ENCODE data around the gene USP31. TPM values are rescaled to one million over a fixed set of nuclear protein-coding genes. Genes with fewer than 3 reads are reported as not detected.

The USP31 gene
- total RNA-seq, 1 donor, result 6.2 TPM

DNA sequence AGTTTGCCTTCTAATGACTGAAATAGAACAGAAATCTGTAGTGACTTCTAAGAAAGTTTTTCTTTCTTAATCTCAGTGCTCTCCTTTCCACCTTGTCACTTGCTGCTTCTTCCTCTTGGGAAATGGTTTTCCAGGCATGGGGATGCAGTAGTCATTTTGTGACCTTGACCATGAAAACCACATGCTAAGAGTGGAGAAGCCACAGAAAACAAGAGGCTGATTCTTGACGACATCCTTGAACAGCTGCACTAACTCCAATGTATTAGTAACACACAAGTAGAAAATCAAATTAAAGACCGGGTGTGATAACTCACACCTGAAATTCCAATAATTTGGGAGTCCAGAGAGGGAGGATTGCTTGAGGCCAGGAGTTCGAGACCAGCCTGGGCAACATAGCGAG is 15.5 kb upstream of the USP31 start:
- H3K4me1 ChIP-seq (ENCODE audit: insufficient read depth, low read length), result no peaks in the 10 kb centered on the region
- no peak for TF ChIP-seq CTCF (IDR thresholded peaks at IDR 0.05; ENCODE audit: extremely low read depth, low read depth, low read length)
- no peaks in the 10 kb centered on the region for H4K20me1 ChIP-seq (ENCODE audit: insufficient read depth, low read length)
- H3K27me3 ChIP-seq (ENCODE audit: insufficient read depth, low read length), result peaks cover 2% of the 10 kb centered on the region
- no peak overlapping the region for H2AFZ ChIP-seq (ENCODE audit: low read length)
- no peaks in the 10 kb centered on the region for H3K79me2 ChIP-seq (ENCODE audit: insufficient read depth, low read length)
- H3K4me2 ChIP-seq (ENCODE audit: insufficient read depth, low read length), result no peak overlapping the region
- H3K36me3 ChIP-seq (ENCODE audit: insufficient read depth, low read length), result no peaks in the 10 kb centered on the region
- H3K4me3 ChIP-seq (ENCODE audit: insufficient read depth, low read length), result no peak overlapping the region
- DNase-seq (ENCODE audit: insufficient read length, low spot score, missing footprints), result no peak
- no peak overlapping the region for H3K27ac ChIP-seq (ENCODE audit: low read depth, low read length)
- no peaks in the 10 kb centered on the region for H3K9me3 ChIP-seq (ENCODE audit: low read depth, low read length)

GRCh38 chr16:23163921-23164320 is 14.7 kb upstream of the USP31 start:
- Histone ChIP-seq H3K4me2 (ENCODE audit: insufficient read depth, low read length) (no peak overlapping the region), H3K9me3 (ENCODE audit: low read depth, low read length) (no peaks in the 10 kb centered on the region), H3K27ac (ENCODE audit: low read depth, low read length) (no peak overlapping the region), H3K27me3 (ENCODE audit: insufficient read depth, low read length) (peaks cover 3% of the 10 kb centered on the region), H4K20me1 (ENCODE audit: insufficient read depth, low read length) (no peaks in the 10 kb centered on the region), H3K36me3 (ENCODE audit: insufficient read depth, low read length) (no peaks in the 10 kb centered on the region), H3K4me1 (ENCODE audit: insufficient read depth, low read length) (no peaks in the 10 kb centered on the region), H3K4me3 (ENCODE audit: insufficient read depth, low read length) (no peak overlapping the region), H2AFZ (ENCODE audit: low read length) (no peak overlapping the region), H3K79me2 (ENCODE audit: insufficient read depth, low read length) (no peaks in the 10 kb centered on the region)
- TF ChIP-seq CTCF (IDR thresholded peaks at IDR 0.05; ENCODE audit: extremely low read depth, low read depth, low read length), result no peak
- no peak for DNase-seq (ENCODE audit: insufficient read length, low spot score, missing footprints)

DNA sequence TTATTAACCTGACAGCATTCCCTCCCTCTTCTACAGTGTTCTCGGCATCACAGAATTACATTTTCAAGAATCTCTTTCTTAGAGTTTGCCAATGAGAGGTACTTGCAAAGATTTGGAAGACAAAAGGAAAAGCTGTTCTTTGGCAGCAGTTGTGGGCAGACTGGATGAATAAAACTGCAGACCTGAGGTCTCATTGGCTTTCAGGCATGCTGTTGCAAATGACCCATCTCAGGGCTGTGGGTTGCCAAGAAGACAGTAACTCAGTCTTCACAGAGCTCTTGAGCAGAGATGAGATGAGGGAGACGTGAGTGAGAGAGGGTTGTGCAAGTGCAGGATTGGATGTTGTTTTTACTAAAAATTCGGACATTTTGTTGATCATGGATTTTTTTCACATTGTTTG is 11.3 kb upstream of the USP31 start:
- no peaks in the 10 kb centered on the region for H3K4me1 ChIP-seq (ENCODE audit: insufficient read depth, low read length)
- no peaks in the 10 kb centered on the region for H3K9me3 ChIP-seq (ENCODE audit: low read depth, low read length)
- no peaks in the 10 kb centered on the region for H3K36me3 ChIP-seq (ENCODE audit: insufficient read depth, low read length)
- H3K27ac ChIP-seq (ENCODE audit: low read depth, low read length), result no peak overlapping the region
- H3K4me2 ChIP-seq (ENCODE audit: insufficient read depth, low read length), result no peak overlapping the region
- no peak overlapping the region for H2AFZ ChIP-seq (ENCODE audit: low read length)
- TF ChIP-seq CTCF (IDR thresholded peaks at IDR 0.05; ENCODE audit: extremely low read depth, low read depth, low read length), result no peak
- H3K79me2 ChIP-seq (ENCODE audit: insufficient read depth, low read length), result no peaks in the 10 kb centered on the region
- no peaks in the 10 kb centered on the region for H4K20me1 ChIP-seq (ENCODE audit: insufficient read depth, low read length)
- peaks cover 3% of the 10 kb centered on the region for H3K27me3 ChIP-seq (ENCODE audit: insufficient read depth, low read length)
- H3K4me3 ChIP-seq (ENCODE audit: insufficient read depth, low read length), result no peak overlapping the region
- no peak for DNase-seq (ENCODE audit: insufficient read length, low spot score, missing footprints)

DNA sequence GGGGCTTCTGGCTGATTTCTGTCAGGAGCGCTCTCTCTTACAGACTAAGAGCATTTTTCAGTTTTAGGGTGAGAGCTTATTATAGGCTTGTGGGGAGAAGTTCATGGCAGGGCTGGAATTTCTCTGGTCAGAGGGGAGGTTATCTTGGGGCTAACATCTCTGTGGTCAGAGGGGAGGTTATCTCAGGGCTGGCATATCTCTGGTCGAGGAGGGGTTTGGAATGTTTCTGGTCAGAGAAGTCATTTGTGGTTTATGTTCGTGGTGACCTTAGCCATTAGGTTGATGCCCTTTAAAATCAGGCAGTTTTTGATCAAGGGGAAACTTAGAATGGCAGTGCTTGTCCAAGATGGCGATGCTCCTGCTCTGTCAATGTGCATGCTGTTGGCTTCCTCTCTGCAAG is 10.8 kb upstream of the USP31 start:
- Histone ChIP-seq H3K9me3 (ENCODE audit: low read depth, low read length) (no peaks in the 10 kb centered on the region), H3K4me3 (ENCODE audit: insufficient read depth, low read length) (no peak overlapping the region), H3K79me2 (ENCODE audit: insufficient read depth, low read length) (no peaks in the 10 kb centered on the region), H3K36me3 (ENCODE audit: insufficient read depth, low read length) (no peaks in the 10 kb centered on the region), H3K4me1 (ENCODE audit: insufficient read depth, low read length) (no peaks in the 10 kb centered on the region), H3K4me2 (ENCODE audit: insufficient read depth, low read length) (no peak overlapping the region), H3K27me3 (ENCODE audit: insufficient read depth, low read length) (peaks cover 3% of the 10 kb centered on the region), H3K27ac (ENCODE audit: low read depth, low read length) (no peak overlapping the region), H2AFZ (ENCODE audit: low read length) (no peak overlapping the region), H4K20me1 (ENCODE audit: insufficient read depth, low read length) (no peaks in the 10 kb centered on the region)
- DNase-seq (ENCODE audit: insufficient read length, low spot score, missing footprints), result no peak
- no peak for TF ChIP-seq CTCF (IDR thresholded peaks at IDR 0.05; ENCODE audit: extremely low read depth, low read depth, low read length)
